HG02623 (cell line): ENCODE data around the gene ERMARD.

Experiments used
- ATAC-seq: cut with Tn5 transposase; IDR thresholded peaks from one replicate; pipeline ENCODE4 v1.9.1; 2021; ENCODE audit warnings: moderate library complexity; ENCODE audit not compliant: unreplicated experiment

Gene ERMARD

GRCh38 chr6:169751242-169752073 lies at the start of gene ERMARD, which contains the start of gene DYNLT2:
Gene ERMARD (plus strand): TSS chr6:169751622. CDS start chr6:169751658, 36 bp downstream.
Gene DYNLT2 (minus strand): TSS chr6:169751572. CDS start chr6:169751458, 114 bp downstream.
- peak; percentile 97 for ATAC-seq

- peak; percentile 94 for ATAC-seq
Measured at GRCh38 chr6:169701954-169702839, 49.2 kb upstream of the ERMARD start, which contains the start of the genes C6orf120 and WDR27. Gene C6orf120 (plus strand): TSS chr6:169702126. CDS start chr6:169702460, 334 bp downstream. Gene WDR27 (minus strand): TSS chr6:169702029. CDS start chr6:169689005, 13,024 bp downstream.

GRCh38 chr6:169702840-169703246 lies 48.6 kb upstream of the ERMARD start:
- peak; percentile 9 for ATAC-seq

GRCh38 chr6:169707772-169708171 lies 43.6 kb upstream of the ERMARD start:
- ATAC-seq = no peak

- ATAC-seq = no peak
Measured at GRCh38 chr6:169709293-169709692, 42.1 kb upstream of the ERMARD start.

GRCh38 chr6:169710009-169710408 lies 41.4 kb upstream of the ERMARD start:
- ATAC-seq = no peak

- no peak for ATAC-seq
Measured at GRCh38 chr6:169714178-169714577, 37.2 kb upstream of the ERMARD start.

GRCh38 chr6:169714595-169714994 lies 36.8 kb upstream of the ERMARD start:
- ATAC-seq = no peak

GRCh38 chr6:169719117-169719516 lies 32.3 kb upstream of the ERMARD start:
- no peak for ATAC-seq

GRCh38 chr6:169720207-169720855 lies 31.1 kb upstream of the ERMARD start:
- ATAC-seq = no peak

GRCh38 chr6:169722362-169723199 lies 28.8 kb upstream of the ERMARD start:
- no peak for ATAC-seq

GRCh38 chr6:169723200-169723909 lies 28.1 kb upstream of the ERMARD start:
- peak; percentile 25 for ATAC-seq

- peak; percentile 43 for ATAC-seq
Measured at GRCh38 chr6:169723991-169724493, 27.4 kb upstream of the ERMARD start.

GRCh38 chr6:169724494-169725124 lies 26.8 kb upstream of the ERMARD start, which contains the start of gene PHF10:
Gene PHF10 (minus strand): TSS chr6:169724500. CDS start chr6:169723931, 569 bp downstream.
- peak; percentile 41 for ATAC-seq

GRCh38 chr6:169725125-169726048 lies 26.0 kb upstream of the ERMARD start:
- ATAC-seq = peak; percentile 5

- no peak for ATAC-seq
Measured at GRCh38 chr6:169726049-169726400, 25.4 kb upstream of the ERMARD start.

GRCh38 chr6:169726963-169727362 lies 24.5 kb upstream of the ERMARD start:
- ATAC-seq = no peak

- no peak for ATAC-seq
Measured at GRCh38 chr6:169729961-169730360, 21.5 kb upstream of the ERMARD start.
